IPS-18c (cell line): ENCODE data around the gene ANKRD27.
"Not testable (repeated sequence)": the region's sequence is repeated elsewhere in the genome, so short reads cannot be mapped to it uniquely, and the experiment has no call there.

ENCODE experiments used
- H3K4me3 ChIP-seq: 2 replicates; pipeline ENCODE4 v1.7.0; 2013; ENCODE audit warnings: low read depth, mild to moderate bottlenecking, low read length, moderate library complexity; ENCODE audit not compliant: insufficient read depth
- H3K9me3 ChIP-seq: one replicate; pipeline ENCODE4 v1.6.1; 2013; ENCODE audit warnings: mild to moderate bottlenecking, low read length, moderate library complexity; ENCODE audit not compliant: control insufficient read depth, insufficient read depth

Gene ANKRD27

DNA sequence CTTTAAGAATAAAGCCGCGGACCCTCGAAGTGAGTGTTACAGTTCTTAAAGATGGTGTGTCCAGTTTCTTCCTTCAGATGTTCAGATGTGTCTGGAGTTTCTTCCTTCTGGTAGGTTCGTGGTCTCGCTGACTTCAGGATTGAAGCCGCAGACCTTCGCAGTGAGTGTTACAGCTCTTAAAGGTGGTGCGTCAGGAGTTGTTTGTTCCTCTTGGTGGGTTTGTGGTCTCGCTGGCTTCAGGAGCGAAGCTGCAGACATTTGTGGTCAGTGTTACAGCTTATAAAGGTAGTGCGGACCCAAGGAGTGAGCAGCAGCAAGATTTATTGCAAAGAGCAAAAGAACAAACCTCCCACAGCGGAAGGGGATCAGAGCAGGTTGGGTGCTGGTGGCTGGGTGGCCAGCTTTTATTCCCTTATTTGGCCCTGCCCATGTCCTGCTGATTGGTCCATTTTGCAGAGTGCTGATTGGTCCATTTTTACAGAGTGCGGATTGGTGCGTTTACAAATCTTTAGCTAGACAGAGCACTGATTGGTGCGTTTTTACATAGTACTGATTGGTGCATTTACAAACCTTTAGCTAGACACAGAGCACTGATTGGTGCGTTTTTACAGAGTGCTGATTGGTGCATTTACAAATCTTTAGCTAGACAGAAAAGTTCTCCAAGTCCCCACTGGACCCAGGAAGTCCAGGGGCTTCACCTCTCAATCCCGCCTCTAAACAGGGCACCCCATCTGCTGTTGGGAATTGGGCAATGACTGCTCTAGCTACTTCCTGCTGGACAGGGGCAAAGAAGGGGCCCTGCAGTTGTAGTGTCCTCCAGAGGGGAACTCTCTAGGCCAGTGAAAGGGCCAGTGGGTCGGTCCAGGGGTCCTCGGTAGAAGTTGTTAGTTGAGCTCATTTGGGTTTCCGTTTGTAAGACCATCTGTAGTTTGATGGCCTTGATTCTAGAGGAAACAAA is 18.4 kb upstream of the ANKRD27 start:
- not testable (repeated sequence) for H3K9me3 ChIP-seq, H3K4me3 ChIP-seq

GRCh38 chr19:32692727-32693061 is 17.7 kb upstream of the ANKRD27 start:
- H3K9me3 ChIP-seq, result no peaks in the 10 kb centered on the region
- H3K4me3 ChIP-seq, result no peak overlapping the region; the same call in 1 of the 2 replicates

DNA sequence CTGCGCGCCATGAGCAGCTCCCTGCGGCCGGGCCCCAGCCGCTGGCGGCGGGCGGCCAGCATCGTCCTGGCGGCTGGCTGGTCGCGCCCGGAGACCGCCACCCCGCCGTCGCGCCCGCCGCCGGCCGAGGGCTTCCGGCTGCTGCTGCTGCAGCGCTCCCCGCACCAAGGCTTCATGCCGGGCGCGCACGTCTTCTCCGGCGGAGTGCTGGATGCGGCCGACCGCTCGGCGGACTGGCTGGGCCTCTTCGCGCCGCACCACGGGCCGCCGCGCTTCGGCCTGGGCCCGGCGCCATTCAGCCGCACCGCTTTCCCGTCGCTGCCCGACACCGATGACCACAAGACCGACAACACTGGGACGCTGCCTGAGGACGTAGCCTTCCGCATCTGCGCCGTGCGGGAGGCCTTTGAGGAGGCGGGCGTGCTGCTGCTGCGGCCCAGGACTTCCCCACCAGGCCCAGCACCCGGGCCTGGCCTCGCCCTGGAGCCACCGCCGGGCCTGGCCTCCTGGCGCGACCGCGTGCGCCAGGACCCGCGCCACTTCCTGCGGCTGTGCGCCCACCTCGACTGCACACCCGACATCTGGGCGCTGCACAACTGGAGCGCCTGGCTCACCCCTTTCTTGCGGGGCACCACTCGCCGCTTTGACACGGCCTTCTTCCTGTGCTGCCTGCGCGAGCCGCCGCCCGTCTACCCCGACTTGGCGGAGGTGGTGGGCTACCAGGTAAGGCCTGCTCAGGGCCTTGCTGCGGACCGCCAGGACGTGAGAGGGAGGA is 17.2 kb upstream of the ANKRD27 start:
- H3K9me3 ChIP-seq, result no peaks in the 10 kb centered on the region

DNA sequence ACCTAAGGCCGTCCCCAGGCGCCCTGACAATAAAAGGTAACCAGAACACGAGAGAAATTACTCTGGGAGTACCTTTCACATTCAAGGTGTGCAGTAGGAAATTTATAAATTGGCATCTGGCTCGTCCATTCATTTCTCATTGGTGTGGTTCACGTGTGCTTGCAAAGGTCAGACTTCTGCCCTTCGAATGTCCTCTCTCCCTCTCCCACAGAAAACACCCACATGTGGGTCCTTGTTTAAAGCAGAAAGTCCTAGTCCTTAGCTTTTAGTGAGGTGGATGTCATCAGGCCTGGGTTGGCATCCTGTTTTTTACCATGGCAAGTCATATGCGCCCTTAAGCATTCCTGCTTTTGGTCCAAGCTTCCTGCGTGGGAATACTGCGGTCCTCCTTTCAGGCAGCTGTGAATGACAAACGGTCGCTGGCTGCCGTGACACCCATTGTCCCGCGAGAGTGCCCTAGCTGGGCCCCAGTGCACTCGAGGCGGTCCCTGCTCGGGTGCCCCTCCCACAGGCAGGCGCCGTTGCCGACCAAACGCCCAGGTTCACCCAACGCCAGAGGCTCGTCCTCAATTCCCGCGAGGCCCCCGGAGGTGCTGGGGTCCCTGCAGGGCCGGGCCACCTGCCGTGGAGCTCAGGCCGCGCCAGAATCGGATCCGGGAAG is 16.4 kb upstream of the ANKRD27 start, which contains the start of gene NUDT19:
TSS of gene NUDT19 (plus strand) at position 531 of the 661 bp plus-strand sequence. CDS start 140 bp downstream, outside the sequence.
- Histone ChIP-seq H3K4me3 (peak within 1 kb of the TSS; percentile 53), H3K9me3 (no peaks in the 10 kb centered on the region)

More for the DNA sequence above, 17.2 kb upstream of the ANKRD27 start:
- H3K4me3 ChIP-seq, result peak overlapping the region; percentile 53

GRCh38 chr19:32688311-32688710 is 13.3 kb upstream of the ANKRD27 start:
- no peak overlapping the region for H3K4me3 ChIP-seq

DNA sequence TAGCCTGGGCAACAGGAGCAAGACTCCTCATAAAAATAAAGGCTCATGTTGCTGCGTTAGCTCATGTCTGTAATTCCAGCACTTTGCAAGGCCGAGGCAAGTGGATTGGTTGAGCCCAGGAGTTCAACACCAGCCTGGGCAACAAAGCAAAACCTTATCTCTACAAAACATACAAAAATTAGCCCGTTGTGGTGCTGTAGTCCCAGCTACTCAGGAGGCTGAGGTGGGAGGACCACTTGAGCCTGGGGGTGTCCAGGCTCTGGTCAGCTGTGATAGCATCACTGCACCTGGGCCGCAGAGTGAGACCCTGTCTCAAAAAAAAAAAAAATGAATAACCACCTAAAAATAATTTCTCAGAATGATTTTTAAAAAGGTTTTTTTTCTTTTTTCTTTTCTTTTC is 12.7 kb upstream of the ANKRD27 start:
- Histone ChIP-seq H3K4me3 (no peak overlapping the region), H3K9me3 (no peaks in the 10 kb centered on the region)

More at GRCh38 chr19:32688311-32688710, 13.3 kb upstream of the ANKRD27 start:
- no peaks in the 10 kb centered on the region for H3K9me3 ChIP-seq

DNA sequence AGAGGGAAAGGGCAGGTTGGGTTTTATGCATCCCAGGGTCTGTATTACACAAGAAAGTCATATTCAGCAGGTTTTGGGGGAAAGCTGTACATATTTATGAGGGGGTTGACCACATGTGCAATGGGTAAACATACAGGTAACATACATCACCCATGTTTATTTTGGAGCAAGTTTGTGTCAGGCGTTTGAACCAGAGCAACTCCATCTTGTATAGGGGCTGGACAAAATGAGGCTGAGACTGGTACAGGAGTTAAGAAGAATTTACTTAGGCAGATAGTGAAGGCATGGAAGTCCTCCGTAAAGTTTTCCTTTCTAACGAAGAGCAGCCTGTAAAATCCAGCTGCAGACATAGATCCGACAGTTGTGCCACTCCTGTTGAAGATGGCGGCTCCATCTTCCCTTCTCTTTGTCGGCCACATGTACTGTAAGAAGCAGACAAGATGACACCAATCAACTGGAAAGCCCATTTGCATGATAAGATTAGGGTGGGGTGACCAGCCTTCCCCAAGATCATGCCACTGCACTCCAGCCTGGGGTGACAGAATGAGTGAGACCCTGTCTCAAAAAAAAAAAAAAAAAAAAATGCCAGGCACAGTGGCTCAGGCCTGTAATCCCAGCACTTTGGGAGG is 12.0 kb upstream of the ANKRD27 start:
- no peaks in the 10 kb centered on the region for H3K9me3 ChIP-seq
- H3K4me3 ChIP-seq, result no peak overlapping the region

- H3K4me3 ChIP-seq, result no peak overlapping the region
- no peaks in the 10 kb centered on the region for H3K9me3 ChIP-seq
Observed at GRCh38 chr19:32682317-32682716, 7.3 kb upstream of the ANKRD27 start.

DNA sequence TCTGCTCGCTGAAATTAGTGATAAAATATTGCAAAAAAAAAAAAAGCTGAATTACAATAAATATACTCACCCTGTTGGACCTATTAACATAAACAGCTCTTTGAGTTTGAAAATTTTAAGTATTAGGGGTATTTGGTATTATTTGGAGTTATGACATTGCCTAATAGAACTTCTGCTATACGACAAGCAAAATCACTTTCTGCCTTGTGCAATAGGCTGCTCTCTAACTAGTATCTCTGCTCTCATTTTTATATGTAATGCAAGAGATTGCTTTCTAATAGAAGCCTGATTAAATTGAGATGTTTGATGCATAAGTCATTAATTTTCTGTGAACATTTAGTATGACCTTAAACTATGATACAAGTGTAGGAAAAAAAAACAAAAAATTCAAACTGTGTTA is 6.0 kb upstream of the ANKRD27 start:
- H3K4me3 ChIP-seq, result no peak overlapping the region
- peaks cover 2% of the 10 kb centered on the region for H3K9me3 ChIP-seq

DNA sequence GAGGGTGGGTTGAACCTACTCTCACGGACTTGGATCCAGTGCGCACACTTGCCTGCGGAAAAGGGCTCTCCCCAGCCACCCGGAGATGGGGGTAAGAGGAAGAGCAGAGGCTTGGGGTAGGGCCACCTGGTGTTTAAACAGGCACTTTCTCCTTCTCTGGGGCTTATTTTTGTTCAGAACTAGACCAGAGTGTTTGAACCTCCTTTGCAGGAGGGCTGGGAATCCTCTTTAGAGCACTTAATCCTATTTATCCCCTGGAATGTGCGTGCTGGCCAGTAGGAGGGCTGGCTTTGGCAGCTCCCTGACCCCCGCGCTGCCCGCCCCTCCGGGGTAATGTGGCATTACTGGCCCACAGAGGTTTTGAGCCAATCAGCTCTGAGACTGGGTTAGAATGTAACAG is 2.7 kb upstream of the ANKRD27 start:
- H3K4me3 ChIP-seq, result no peak overlapping the region

GRCh38 chr19:32676895-32677359 is 1.9 kb upstream of the ANKRD27 start:
- Histone ChIP-seq H3K4me3 (peak overlapping the region; percentile 77; the same call in 1 of the 2 replicates), H3K9me3 (peaks cover 5% of the 10 kb centered on the region)

More for the DNA sequence above, 2.7 kb upstream of the ANKRD27 start:
- H3K9me3 ChIP-seq, result peaks cover 2% of the 10 kb centered on the region

DNA sequence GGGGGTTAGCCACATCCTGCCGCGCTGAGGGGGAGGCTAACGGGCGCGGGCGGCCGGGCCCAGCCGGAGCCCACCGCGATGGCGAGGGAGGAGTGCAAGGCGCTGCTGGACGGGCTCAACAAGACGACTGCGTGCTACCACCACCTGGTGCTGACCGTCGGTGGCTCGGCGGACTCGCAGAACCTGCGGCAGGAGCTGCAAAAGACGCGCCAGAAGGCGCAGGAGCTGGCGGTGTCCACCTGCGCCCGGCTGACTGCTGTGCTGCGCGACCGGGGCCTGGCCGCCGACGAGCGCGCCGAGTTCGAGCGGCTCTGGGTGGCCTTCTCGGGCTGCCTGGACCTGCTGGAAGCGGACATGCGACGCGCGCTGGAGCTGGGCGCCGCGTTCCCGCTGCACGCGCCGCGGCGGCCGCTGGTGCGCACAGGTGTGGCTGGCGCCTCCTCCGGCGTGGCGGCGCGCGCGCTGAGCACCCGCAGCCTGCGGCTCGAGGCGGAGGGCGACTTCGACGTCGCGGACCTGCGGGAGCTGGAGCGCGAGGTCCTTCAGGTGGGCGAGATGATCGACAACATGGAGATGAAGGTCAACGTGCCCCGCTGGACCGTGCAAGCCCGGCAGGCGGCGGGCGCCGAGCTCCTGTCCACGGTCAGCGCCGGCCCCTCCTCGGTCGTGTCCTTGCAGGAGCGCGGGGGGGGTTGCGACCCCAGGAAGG is 1.4 kb upstream of the ANKRD27 start:
- Histone ChIP-seq H3K4me3 (peak overlapping the region; percentile 77), H3K9me3 (peaks cover 5% of the 10 kb centered on the region)

GRCh38 chr19:32675720-32676185 is 773 bp upstream of the ANKRD27 start, which contains the start of gene RGS9BP:
TSS of gene RGS9BP (plus strand) at chr19:32675848. CDS start at chr19:32676264, 416 bp downstream.
- Histone ChIP-seq H3K4me3 (peak within 1 kb of the TSS; percentile 80), H3K9me3 (peaks cover 5% of the 10 kb centered on the region)

- H3K9me3 ChIP-seq, result peaks cover 5% of the 10 kb centered on the region
- peak overlapping the region; percentile 80 for H3K4me3 ChIP-seq
Observed at GRCh38 chr19:32674153-32674930, 638 bp downstream of the ANKRD27 start.

DNA sequence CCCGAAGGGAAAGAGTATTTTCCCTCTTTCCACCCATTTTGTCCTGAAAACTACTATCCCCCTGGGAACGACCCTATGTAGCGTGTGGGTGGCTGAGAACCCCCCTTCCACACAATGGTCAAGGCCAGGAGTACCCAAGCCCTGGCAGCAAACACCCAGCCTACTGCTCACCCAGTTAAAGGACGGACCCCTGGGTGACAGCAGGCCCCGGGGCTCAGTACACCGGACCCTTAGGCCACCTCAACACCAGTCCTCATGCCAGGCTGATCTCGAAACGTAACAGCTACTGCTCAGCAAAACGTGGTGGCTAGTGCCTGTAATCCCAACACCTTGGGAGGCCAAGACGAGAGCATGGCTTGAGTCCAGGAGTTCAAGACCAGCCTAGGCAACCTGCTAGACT is 1.4 kb downstream of the ANKRD27 start:
- Histone ChIP-seq H3K4me3 (no peak overlapping the region), H3K9me3 (peaks cover 5% of the 10 kb centered on the region)
